Brain pericyte (primary cell): Measurements from ENCODE around the gene PRKG1.
A peak's percentile ranks its signal among the peaks of the same experiment; 100 is the strongest.

Experiments used
- DNase-seq: peaks from one replicate; pipeline ENCODE4 v3.0.0-alpha.2; 2012; ENCODE audit warnings: low read depth, low spot score

PRKG1 gene

GRCh38 chr10:52108236-52108635 lies 1033.9 kb downstream of the PRKG1 start:
- DNase-seq: no peak

GRCh38 chr10:52110576-52110975 lies 1036.3 kb downstream of the PRKG1 start:
- no peak for DNase-seq

- DNase-seq: no peak
Measured at GRCh38 chr10:52111101-52111891, 1037.0 kb downstream of the PRKG1 start.

- DNase-seq: no peak
Measured at GRCh38 chr10:52115823-52116222, 1041.5 kb downstream of the PRKG1 start.

- DNase-seq: no peak
Measured at GRCh38 chr10:52119507-52119906, 1045.2 kb downstream of the PRKG1 start.

GRCh38 chr10:52121688-52122087 lies 1047.4 kb downstream of the PRKG1 start:
- no peak for DNase-seq

GRCh38 chr10:52128056-52128683 lies 1053.9 kb downstream of the PRKG1 start:
- DNase-seq: no peak

GRCh38 chr10:52129410-52130178 lies 1055.3 kb downstream of the PRKG1 start:
- DNase-seq: no peak

- DNase-seq: no peak
Measured at GRCh38 chr10:52135101-52135500, 1060.8 kb downstream of the PRKG1 start.

GRCh38 chr10:52136921-52137320 lies 1062.6 kb downstream of the PRKG1 start:
- DNase-seq: no peak

- peak; percentile 7 for DNase-seq
Measured at GRCh38 chr10:52143338-52143737, 1069.1 kb downstream of the PRKG1 start.

- DNase-seq: no peak
Measured at GRCh38 chr10:52145636-52146035, 1071.3 kb downstream of the PRKG1 start.

- DNase-seq: peak; percentile 13
Measured at GRCh38 chr10:52146766-52147165, 1072.5 kb downstream of the PRKG1 start.

- no peak for DNase-seq
Measured at GRCh38 chr10:52170776-52171175, 1096.5 kb downstream of the PRKG1 start.

- no peak for DNase-seq
Measured at GRCh38 chr10:52172581-52172980, 1098.3 kb downstream of the PRKG1 start.

- no peak for DNase-seq
Measured at GRCh38 chr10:52185256-52185655, 1111.0 kb downstream of the PRKG1 start.

- DNase-seq: no peak
Measured at GRCh38 chr10:52187521-52188258, 1113.4 kb downstream of the PRKG1 start.

- DNase-seq: no peak
Measured at GRCh38 chr10:52191049-52191448, 1116.8 kb downstream of the PRKG1 start.

GRCh38 chr10:52194191-52194590 lies 1119.9 kb downstream of the PRKG1 start:
- DNase-seq: no peak

- DNase-seq: no peak
Measured at GRCh38 chr10:52194716-52195115, 1120.4 kb downstream of the PRKG1 start.

GRCh38 chr10:52197098-52197497 lies 1122.8 kb downstream of the PRKG1 start:
- DNase-seq: no peak

GRCh38 chr10:52198540-52198939 lies 1124.3 kb downstream of the PRKG1 start:
- DNase-seq: no peak
